OCI-LY3 (cell line): ENCODE measurements around the gene MAD1L1.

ENCODE experiments used
- EZH2phosphoT487 ChIP-seq: fragments of 200-600 bp; shearing (Covaris generic); IDR thresholded peaks from 2 replicates; pipeline ENCODE4 v1.6.1; 2018; ENCODE audit warnings: antibody characterized with exemption, mixed run types, low read depth
- TF ChIP-seq, protein P1 (sequence below): fragments of 200-600, 300-600 bp; sonication (generic); IDR thresholded peaks from 2 replicates; pipeline ENCODE4 v1.5.1; 2014; ENCODE audit warnings: antibody characterized with exemption, low read length, low read depth

DNA sequence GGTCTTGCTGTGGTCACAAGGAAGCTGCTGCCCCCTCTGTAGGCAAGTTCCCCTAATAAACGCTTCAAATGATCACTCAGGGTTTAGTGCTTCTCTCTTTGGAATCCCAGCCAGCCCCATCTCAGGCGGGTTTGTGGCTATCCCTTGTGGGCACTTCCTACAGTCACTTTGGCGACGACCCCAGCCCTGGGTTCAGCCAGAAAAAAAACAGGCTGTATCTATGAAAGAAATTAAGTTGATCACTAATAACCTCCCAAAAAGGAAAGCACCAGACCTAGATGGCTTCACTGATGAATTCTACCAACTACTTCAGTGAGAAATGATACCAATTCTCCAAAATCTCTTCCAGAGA, 208.2 kb downstream of the MAD1L1 start:
- TF ChIP-seq, protein P1, sequence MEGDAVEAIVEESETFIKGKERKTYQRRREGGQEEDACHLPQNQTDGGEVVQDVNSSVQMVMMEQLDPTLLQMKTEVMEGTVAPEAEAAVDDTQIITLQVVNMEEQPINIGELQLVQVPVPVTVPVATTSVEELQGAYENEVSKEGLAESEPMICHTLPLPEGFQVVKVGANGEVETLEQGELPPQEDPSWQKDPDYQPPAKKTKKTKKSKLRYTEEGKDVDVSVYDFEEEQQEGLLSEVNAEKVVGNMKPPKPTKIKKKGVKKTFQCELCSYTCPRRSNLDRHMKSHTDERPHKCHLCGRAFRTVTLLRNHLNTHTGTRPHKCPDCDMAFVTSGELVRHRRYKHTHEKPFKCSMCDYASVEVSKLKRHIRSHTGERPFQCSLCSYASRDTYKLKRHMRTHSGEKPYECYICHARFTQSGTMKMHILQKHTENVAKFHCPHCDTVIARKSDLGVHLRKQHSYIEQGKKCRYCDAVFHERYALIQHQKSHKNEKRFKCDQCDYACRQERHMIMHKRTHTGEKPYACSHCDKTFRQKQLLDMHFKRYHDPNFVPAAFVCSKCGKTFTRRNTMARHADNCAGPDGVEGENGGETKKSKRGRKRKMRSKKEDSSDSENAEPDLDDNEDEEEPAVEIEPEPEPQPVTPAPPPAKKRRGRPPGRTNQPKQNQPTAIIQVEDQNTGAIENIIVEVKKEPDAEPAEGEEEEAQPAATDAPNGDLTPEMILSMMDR: no peak
- TF ChIP-seq EZH2phosphoT487: no peak
